Measurements from ENCODE around the gene EXTL2. TPM values are rescaled to one million over a fixed set of nuclear protein-coding genes. Genes with fewer than 3 reads are reported as not detected.
A peak's percentile ranks its signal among the peaks of the same experiment; 100 is the strongest.

The EXTL2 gene
- total RNA-seq, 1 experiment from 2014 or later: 20.2 TPM

DNA sequence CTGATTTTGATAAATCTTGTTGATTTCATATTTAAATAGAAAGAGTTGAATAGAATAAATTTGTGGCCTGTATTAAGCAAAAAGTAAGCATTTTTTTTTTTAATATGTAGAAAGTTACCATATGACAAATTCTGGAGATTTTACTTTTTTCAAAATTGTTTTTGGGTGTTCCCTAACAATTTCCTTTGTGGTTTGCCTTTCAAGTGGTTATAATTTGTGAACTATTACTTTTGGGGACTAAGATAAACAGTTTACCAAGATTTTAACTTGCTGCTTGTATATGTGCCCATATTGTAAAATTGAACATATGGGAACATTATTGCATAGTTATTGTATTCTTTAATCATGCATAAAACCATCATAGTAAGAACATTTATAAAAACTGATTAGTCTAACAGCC lies 35.9 kb upstream of the EXTL2 start:
- CTCF ChIA-PET: interaction anchor here (0.8 kb wide), 1 partner anchor 358 kb away, joined by 3 read pairs; no protein-coding TSS in a partner anchor
- POLR2A ChIA-PET (ENCODE audit: unreplicated experiment): no interaction called here

DNA sequence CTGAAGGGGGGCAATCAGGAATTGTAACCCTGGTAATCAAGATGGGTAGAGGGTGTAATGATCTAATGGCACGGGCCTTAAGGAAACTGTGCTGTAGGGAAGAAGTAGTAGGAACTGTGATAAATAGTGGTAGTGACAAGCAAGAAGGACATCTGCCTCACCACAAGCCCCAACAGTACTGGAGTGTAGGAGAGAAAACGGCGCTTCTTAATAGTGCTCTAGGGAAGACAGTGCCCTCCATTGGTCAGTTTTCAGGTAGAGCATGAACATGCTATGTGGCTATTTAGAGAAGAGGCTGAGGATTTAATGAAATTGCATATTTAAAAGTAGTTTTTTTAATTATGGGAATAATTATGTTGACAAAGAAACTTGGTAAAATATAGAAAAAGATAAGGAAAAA lies 33.5 kb upstream of the EXTL2 start:
- Histone ChIP-seq H3K4me1 (replicated peaks; ENCODE audit: insufficient read depth) (no peaks in the 10 kb centered on the region), H3K79me2 (ENCODE audit: low read depth) (no peaks in the 10 kb centered on the region), H3K9me2 (ENCODE audit: insufficient read depth) (no peaks in the 10 kb centered on the region), H3F3A (ENCODE audit: insufficient read depth, low read depth) (peaks cover 8% of the 10 kb centered on the region), H4K20me1 (ENCODE audit: insufficient read depth) (0 out of 2 replicates have a peak, but pooled peaks cover 5% of the 10 kb centered on the region), H2AFZ (no peak overlapping the region), H3K9me3 (ENCODE audit: insufficient read depth, low read depth) (no peaks in the 10 kb centered on the region), H3K27ac (no peak overlapping the region), H3K4me2 (no peak overlapping the region), H3K4me3 (no peak overlapping the region), H3K27me3 (ENCODE audit: insufficient read depth, low read depth) (no peaks in the 10 kb centered on the region), H3K36me3 (ENCODE audit: low read depth) (peaks cover 44% of the 10 kb centered on the region)
- no peak for DNase-seq
- BruUV-seq (replicated peaks): no TSS peak
- TF ChIP-seq, protein P1, sequence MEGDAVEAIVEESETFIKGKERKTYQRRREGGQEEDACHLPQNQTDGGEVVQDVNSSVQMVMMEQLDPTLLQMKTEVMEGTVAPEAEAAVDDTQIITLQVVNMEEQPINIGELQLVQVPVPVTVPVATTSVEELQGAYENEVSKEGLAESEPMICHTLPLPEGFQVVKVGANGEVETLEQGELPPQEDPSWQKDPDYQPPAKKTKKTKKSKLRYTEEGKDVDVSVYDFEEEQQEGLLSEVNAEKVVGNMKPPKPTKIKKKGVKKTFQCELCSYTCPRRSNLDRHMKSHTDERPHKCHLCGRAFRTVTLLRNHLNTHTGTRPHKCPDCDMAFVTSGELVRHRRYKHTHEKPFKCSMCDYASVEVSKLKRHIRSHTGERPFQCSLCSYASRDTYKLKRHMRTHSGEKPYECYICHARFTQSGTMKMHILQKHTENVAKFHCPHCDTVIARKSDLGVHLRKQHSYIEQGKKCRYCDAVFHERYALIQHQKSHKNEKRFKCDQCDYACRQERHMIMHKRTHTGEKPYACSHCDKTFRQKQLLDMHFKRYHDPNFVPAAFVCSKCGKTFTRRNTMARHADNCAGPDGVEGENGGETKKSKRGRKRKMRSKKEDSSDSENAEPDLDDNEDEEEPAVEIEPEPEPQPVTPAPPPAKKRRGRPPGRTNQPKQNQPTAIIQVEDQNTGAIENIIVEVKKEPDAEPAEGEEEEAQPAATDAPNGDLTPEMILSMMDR (conservative IDR thresholded peaks at IDR 0.05): 0 out of 2 replicates have a peak, but pooled peaks have one; percentile 25
- no peak for TF ChIP-seq EZH2 (IDR thresholded peaks at IDR 0.05; ENCODE audit: low read depth)
- POLR2A ChIA-PET (ENCODE audit: unreplicated experiment): no interaction called here
- intact Hi-C loops (cut with micrococcal nuclease; ENCODE audit: unreplicated experiment): no loop called here
- CTCF ChIA-PET: no interaction called here

More for the DNA sequence above, 35.9 kb upstream of the EXTL2 start:
- Histone ChIP-seq H3K9me3 (ENCODE audit: insufficient read depth, low read depth) (no peaks in the 10 kb centered on the region), H3K36me3 (ENCODE audit: low read depth) (peaks cover 40% of the 10 kb centered on the region), H2AFZ (no peak overlapping the region), H3K4me3 (no peak overlapping the region), H3K9me2 (ENCODE audit: insufficient read depth) (no peaks in the 10 kb centered on the region), H3K4me1 (replicated peaks; ENCODE audit: insufficient read depth) (no peaks in the 10 kb centered on the region), H3K27ac (no peak overlapping the region), H4K20me1 (ENCODE audit: insufficient read depth) (peaks cover 6% of the 10 kb centered on the region), H3K4me2 (no peak overlapping the region), H3F3A (ENCODE audit: insufficient read depth, low read depth) (peaks cover 6% of the 10 kb centered on the region), H3K79me2 (ENCODE audit: low read depth) (no peaks in the 10 kb centered on the region), H3K27me3 (ENCODE audit: insufficient read depth, low read depth) (no peaks in the 10 kb centered on the region)
- intact Hi-C loops (cut with micrococcal nuclease; ENCODE audit: unreplicated experiment): no loop called here
- TF ChIP-seq, protein P1 (conservative IDR thresholded peaks at IDR 0.05): no peak
- TF ChIP-seq EZH2 (IDR thresholded peaks at IDR 0.05; ENCODE audit: low read depth): no peak
- no TSS peak for BruUV-seq (replicated peaks)
- DNase-seq: no peak

DNA sequence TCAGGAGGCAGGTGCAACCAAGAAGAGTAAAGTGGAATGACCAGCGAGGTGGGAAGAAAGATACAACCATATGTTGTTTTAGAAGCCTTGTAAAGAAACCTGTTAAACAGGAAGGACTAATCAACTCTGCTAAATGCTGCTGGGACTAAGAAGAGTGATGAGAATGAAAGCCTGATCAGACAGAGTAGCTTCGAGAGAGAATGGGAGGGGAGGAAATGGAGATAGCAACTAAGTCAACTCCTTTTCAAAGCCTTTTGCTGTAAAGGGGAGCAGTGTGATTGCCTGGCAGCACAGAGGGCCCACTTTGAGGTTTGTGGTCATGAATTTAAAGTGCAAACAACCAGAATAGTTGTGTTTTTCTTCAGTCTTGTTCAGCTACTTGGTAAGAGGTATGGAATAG lies 32.6 kb upstream of the EXTL2 start:
- Histone ChIP-seq H3K36me3 (ENCODE audit: low read depth) (peaks cover 45% of the 10 kb centered on the region), H4K20me1 (ENCODE audit: insufficient read depth) (0 out of 2 replicates have a peak, but pooled peaks cover 7% of the 10 kb centered on the region), H3F3A (ENCODE audit: insufficient read depth, low read depth) (peaks cover 12% of the 10 kb centered on the region), H3K79me2 (ENCODE audit: low read depth) (no peaks in the 10 kb centered on the region), H3K4me2 (no peak overlapping the region), H3K9me2 (ENCODE audit: insufficient read depth) (no peaks in the 10 kb centered on the region), H2AFZ (no peak overlapping the region), H3K9me3 (ENCODE audit: insufficient read depth, low read depth) (no peaks in the 10 kb centered on the region), H3K27ac (no peak overlapping the region; the same call in 1 of the 2 replicates), H3K4me1 (replicated peaks; ENCODE audit: insufficient read depth) (no peaks in the 10 kb centered on the region), H3K4me3 (no peak overlapping the region), H3K27me3 (ENCODE audit: insufficient read depth, low read depth) (no peaks in the 10 kb centered on the region)
- no TSS peak for BruUV-seq (replicated peaks)
- TF ChIP-seq, protein P1 (conservative IDR thresholded peaks at IDR 0.05): no peak
- no peak for TF ChIP-seq EZH2 (IDR thresholded peaks at IDR 0.05; ENCODE audit: low read depth)
- ChIA-PET POLR2A (ENCODE audit: unreplicated experiment) (interaction anchor here (0.6 kb wide), 1 partner anchor 8 kb away, joined by 3 read pairs; no protein-coding TSS in a partner anchor), CTCF (no interaction called here)
- intact Hi-C loops (cut with micrococcal nuclease; ENCODE audit: unreplicated experiment): no loop called here
- no peak for DNase-seq
